SK-N-MC (cell line): Measurements from ENCODE around the gene COL20A1.
"Not testable (repeated sequence)": the region's sequence is repeated elsewhere in the genome, so short reads cannot be mapped to it uniquely, and the experiment has no call there.

ENCODE experiments used
- DNase-seq: peaks from one replicate; pipeline ENCODE4 v3.0.0-alpha.2; 2011; ENCODE audit warnings: low read depth, low spot score
- H3K27ac ChIP-seq: fragments of 200-600 bp; sonication (generic); 2 replicates; pipeline ENCODE4 v1.5.1; 2016; ENCODE audit warnings: mixed run types
- H3K36me3 ChIP-seq: fragments of 200-600 bp; sonication (generic); 2 replicates; pipeline ENCODE4 v1.6.1; 2017; ENCODE audit warnings: antibody characterized with exemption, low read length, mixed read lengths; ENCODE audit not compliant: insufficient read depth
- H3K4me3 ChIP-seq: fragments of 200-600 bp; sonication (generic); 2 replicates; pipeline ENCODE4 v1.5.1; 2016
- H3K9ac ChIP-seq: fragments of 200-600 bp; sonication (generic); 2 replicates; pipeline ENCODE4 v1.8.0; 2017; ENCODE audit warnings: mixed run types, mixed read lengths; ENCODE audit not compliant: insufficient read length
- H3K9me3 ChIP-seq: fragments of 200-600 bp; sonication (generic); 2 replicates; pipeline ENCODE4 v1.6.1; 2017; ENCODE audit warnings: low read depth, mild to moderate bottlenecking, antibody characterized with exemption, low read length, moderate library complexity, mixed read lengths
- EZH2 ChIP-seq: fragments of 200-600 bp; sonication (generic); IDR thresholded peaks from one replicate; pipeline ENCODE4 v1.6.1; 2017; ENCODE audit warnings: antibody characterized with exemption
- FOXP2 ChIP-seq: optimal IDR thresholded peaks from 2 replicates; pipeline ENCODE3; 2011; ENCODE audit warnings: mild to moderate bottlenecking, moderate library complexity; ENCODE audit not compliant: insufficient read depth; ENCODE audit errors: extremely low read length, control extremely low read depth
- POLR2AphosphoS5 ChIP-seq: IDR thresholded peaks from 2 replicates; pipeline ENCODE4 v1.6.1; 2012; ENCODE audit warnings: mild to moderate bottlenecking, low read depth, low read length, borderline replicate concordance

The COL20A1 gene

GRCh38 chr20:63335711-63336110, 42.7 kb downstream of the COL20A1 start:
- Histone ChIP-seq H3K9ac (no peak overlapping the region), H3K4me3 (no peak overlapping the region), H3K36me3 (no peaks in the 10 kb centered on the region), H3K27ac (no peak overlapping the region), H3K9me3 (no peaks in the 10 kb centered on the region)
- no peak for DNase-seq
- TF ChIP-seq POLR2AphosphoS5 = no peak
- no peak for TF ChIP-seq FOXP2
- no peak for TF ChIP-seq EZH2

- H3K9me3 ChIP-seq = no peaks in the 10 kb centered on the region
- no peak overlapping the region for H3K9ac ChIP-seq
- no peak for DNase-seq
- no peaks in the 10 kb centered on the region for H3K36me3 ChIP-seq
- TF ChIP-seq EZH2 = no peak
- TF ChIP-seq FOXP2 = no peak
- TF ChIP-seq POLR2AphosphoS5 = no peak
- no peak overlapping the region for H3K27ac ChIP-seq
- no peak overlapping the region for H3K4me3 ChIP-seq
Measured at GRCh38 chr20:63336232-63336752, 43.3 kb downstream of the COL20A1 start.

GRCh38 chr20:63337786-63338420, 44.9 kb downstream of the COL20A1 start:
- no peaks in the 10 kb centered on the region for H3K36me3 ChIP-seq
- no peak for TF ChIP-seq EZH2
- TF ChIP-seq FOXP2 = no peak
- no peak for TF ChIP-seq POLR2AphosphoS5
- H3K9me3 ChIP-seq = no peaks in the 10 kb centered on the region
- H3K4me3 ChIP-seq = no peak overlapping the region
- H3K9ac ChIP-seq = no peak overlapping the region
- DNase-seq = no peak
- no peak overlapping the region for H3K27ac ChIP-seq

GRCh38 chr20:63339154-63340094, 46.4 kb downstream of the COL20A1 start:
- H3K27ac ChIP-seq, H3K9me3 ChIP-seq, H3K4me3 ChIP-seq, H3K9ac ChIP-seq, DNase-seq, H3K36me3 ChIP-seq: not testable (repeated sequence)

- not testable (repeated sequence) for H3K4me3 ChIP-seq, H3K9ac ChIP-seq, H3K9me3 ChIP-seq, H3K27ac ChIP-seq, DNase-seq, H3K36me3 ChIP-seq
Measured at GRCh38 chr20:63340158-63340688, 47.2 kb downstream of the COL20A1 start.

GRCh38 chr20:63342561-63343459, 49.8 kb downstream of the COL20A1 start:
- H3K4me3 ChIP-seq = no peak overlapping the region
- H3K36me3 ChIP-seq = no peaks in the 10 kb centered on the region
- TF ChIP-seq EZH2 (no peak), POLR2AphosphoS5 (no peak), FOXP2 (no peak)
- DNase-seq = no peak
- H3K9me3 ChIP-seq = no peaks in the 10 kb centered on the region
- H3K9ac ChIP-seq = no peak overlapping the region
- no peak overlapping the region for H3K27ac ChIP-seq

GRCh38 chr20:63343460-63344445, 50.8 kb downstream of the COL20A1 start:
- no peak for TF ChIP-seq POLR2AphosphoS5
- TF ChIP-seq FOXP2 = no peak
- no peak for TF ChIP-seq EZH2
- DNase-seq = no peak
- no peak overlapping the region for H3K4me3 ChIP-seq
- H3K9me3 ChIP-seq = no peaks in the 10 kb centered on the region
- no peak overlapping the region for H3K27ac ChIP-seq
- H3K36me3 ChIP-seq = no peaks in the 10 kb centered on the region
- no peak overlapping the region for H3K9ac ChIP-seq
